Panc1 (cell line): ENCODE data around the gene CLNS1A.

Experiments
- CTCF ChIP-seq: fragments of 450-650 bp; IDR thresholded peaks from 2 replicates; pipeline ENCODE4 v1.5.1; 2017; ENCODE audit warnings: mild to moderate bottlenecking
- POLR2AphosphoS5 ChIP-seq: IDR thresholded peaks from 2 replicates; pipeline ENCODE4 v1.6.1; 2012; ENCODE audit warnings: mild to moderate bottlenecking, low read depth, low read length, moderate library complexity
- SIN3A ChIP-seq: IDR thresholded peaks from 2 replicates; pipeline ENCODE4 v1.6.1; 2012; ENCODE audit warnings: low read depth, mild to moderate bottlenecking, low read length, moderate library complexity, borderline replicate concordance; ENCODE audit not compliant: insufficient read depth
- TCF7L2 ChIP-seq: IDR thresholded peaks from 2 replicates; pipeline ENCODE4 v1.6.1; 2011; ENCODE audit warnings: mild to moderate bottlenecking, low read depth, low read length, inconsistent platforms

- TF ChIP-seq CTCF (no peak), TCF7L2 (no peak), POLR2AphosphoS5 (no peak), SIN3A (no peak)
Observed at GRCh38 chr11:77598195-77598594, 39.4 kb downstream of the CLNS1A start.
